ENCODE measurements around the gene GNA15.
"Not testable (repeated sequence)": the region's sequence is repeated elsewhere in the genome, so short reads cannot be mapped to it uniquely, and the experiment has no call there.

Gene GNA15

GRCh38 chr19:3135961-3136683 is at the start of gene GNA15:
TSS of gene GNA15 (plus strand) at chr19:3136033. CDS start at chr19:3136451, 418 bp downstream.
- Histone ChIP-seq H3K27ac (ENCODE audit: low read length) (peak within 1 kb of the TSS; percentile 24), H3K27me3 (ENCODE audit: low read depth, low read length) (no peaks in the 10 kb centered on the region), H3K4me3 (ENCODE audit: low read length) (peak within 1 kb of the TSS; percentile 83), H3K9me3 (ENCODE audit: insufficient read depth, low read length) (no peaks in the 10 kb centered on the region), H3K4me2 (ENCODE audit: low read length) (peak within 1 kb of the TSS; percentile 73), H3K9ac (ENCODE audit: low read length) (peak within 1 kb of the TSS; percentile 70), H3K36me3 (replicated peaks; ENCODE audit: low read depth, low read length) (no peaks in the 10 kb centered on the region), H3K4me1 (ENCODE audit: low read length) (peaks cover 47% of the 10 kb centered on the region), H3K79me2 (ENCODE audit: low read length) (peaks cover 10% of the 10 kb centered on the region; the same call in 1 of the 2 replicates), H2AFZ (ENCODE audit: low read depth, low read length) (no peak within 1 kb of the TSS), H4K20me1 (ENCODE audit: insufficient read depth, low read length) (no peaks in the 10 kb centered on the region)
- TF ChIP-seq CTCF (IDR thresholded peaks at IDR 0.05; ENCODE audit: low read depth, low read length) (no peak), EZH2phosphoT487 (IDR thresholded peaks at IDR 0.05; ENCODE audit: low read depth) (no peak)

- Histone ChIP-seq H3K36me3 (replicated peaks; ENCODE audit: low read depth, low read length) (no peaks in the 10 kb centered on the region), H3K4me1 (ENCODE audit: low read length) (no peaks in the 10 kb centered on the region), H3K27ac (ENCODE audit: low read length) (no peak overlapping the region), H3K9me3 (ENCODE audit: insufficient read depth, low read length) (no peaks in the 10 kb centered on the region), H3K79me2 (ENCODE audit: low read length) (no peaks in the 10 kb centered on the region), H3K9ac (ENCODE audit: low read length) (no peak overlapping the region), H4K20me1 (ENCODE audit: insufficient read depth, low read length) (no peaks in the 10 kb centered on the region), H3K4me2 (ENCODE audit: low read length) (no peak overlapping the region), H3K27me3 (ENCODE audit: low read depth, low read length) (no peaks in the 10 kb centered on the region), H2AFZ (ENCODE audit: low read depth, low read length) (no peak overlapping the region), H3K4me3 (ENCODE audit: low read length) (no peak overlapping the region)
- TF ChIP-seq EZH2phosphoT487 (IDR thresholded peaks at IDR 0.05; ENCODE audit: low read depth) (no peak), CTCF (IDR thresholded peaks at IDR 0.05; ENCODE audit: low read depth, low read length) (no peak)
Measured at GRCh38 chr19:3087769-3088168, 48.1 kb upstream of the GNA15 start.

DNA sequence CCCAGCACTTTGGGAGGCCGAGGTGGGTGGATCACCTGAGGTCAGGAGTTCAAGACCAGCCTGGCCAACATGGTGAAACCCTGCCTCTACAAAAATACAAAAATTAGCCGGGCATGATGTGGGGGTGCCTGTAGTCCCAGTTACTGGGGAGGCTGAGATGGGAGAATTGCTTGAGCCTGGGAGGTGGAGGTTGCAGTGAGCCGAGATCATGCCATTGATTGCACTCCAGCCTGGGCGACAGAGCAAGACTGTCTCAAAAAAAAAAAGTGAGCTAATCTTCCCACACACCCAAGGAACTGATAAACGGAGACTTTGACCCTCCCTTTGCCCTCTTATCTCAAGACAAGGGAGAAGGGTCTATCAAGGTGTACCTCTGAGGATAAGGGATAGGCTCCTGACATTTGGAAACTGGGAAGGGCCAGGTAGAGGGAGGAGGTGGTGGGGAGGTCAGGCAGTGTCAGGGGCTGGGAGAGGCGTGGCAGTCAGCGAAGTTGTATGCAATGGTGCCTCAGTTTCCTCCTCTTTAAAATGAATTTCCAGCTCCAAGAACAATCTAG is 46.5 kb upstream of the GNA15 start:
- H3K4me2 ChIP-seq (ENCODE audit: low read length); H3K36me3 ChIP-seq (replicated peaks; ENCODE audit: low read depth, low read length); H3K9ac ChIP-seq (ENCODE audit: low read length); H3K79me2 ChIP-seq (ENCODE audit: low read length); H3K9me3 ChIP-seq (ENCODE audit: insufficient read depth, low read length); H3K27ac ChIP-seq (ENCODE audit: low read length); H3K4me1 ChIP-seq (ENCODE audit: low read length); H3K27me3 ChIP-seq (ENCODE audit: low read depth, low read length); H3K4me3 ChIP-seq (ENCODE audit: low read length); H4K20me1 ChIP-seq (ENCODE audit: insufficient read depth, low read length); H2AFZ ChIP-seq (ENCODE audit: low read depth, low read length): not testable (repeated sequence)

GRCh38 chr19:3094601-3095440 is 41.0 kb upstream of the GNA15 start:
- Histone ChIP-seq H3K79me2 (ENCODE audit: low read length) (no peaks in the 10 kb centered on the region), H3K36me3 (replicated peaks; ENCODE audit: low read depth, low read length) (no peaks in the 10 kb centered on the region), H3K27me3 (ENCODE audit: low read depth, low read length) (no peaks in the 10 kb centered on the region), H4K20me1 (ENCODE audit: insufficient read depth, low read length) (no peaks in the 10 kb centered on the region), H3K27ac (ENCODE audit: low read length) (no peak overlapping the region), H3K9me3 (ENCODE audit: insufficient read depth, low read length) (no peaks in the 10 kb centered on the region), H2AFZ (ENCODE audit: low read depth, low read length) (no peak overlapping the region), H3K4me2 (ENCODE audit: low read length) (peak overlapping the region; percentile 49), H3K4me3 (ENCODE audit: low read length) (peak overlapping the region; percentile 75), H3K9ac (ENCODE audit: low read length) (peak overlapping the region; percentile 19; the same call in 1 of the 2 replicates), H3K4me1 (ENCODE audit: low read length) (peaks cover 9% of the 10 kb centered on the region)
- TF ChIP-seq CTCF (IDR thresholded peaks at IDR 0.05; ENCODE audit: low read depth, low read length): no peak
- TF ChIP-seq EZH2phosphoT487 (IDR thresholded peaks at IDR 0.05; ENCODE audit: low read depth): no peak

Data from OCI-LY3 (cell line).